OCI-LY1 (cell line): ENCODE data around the gene RSRP1.

Experiments
- H2AFZ ChIP-seq: fragments of 200-600 bp; sonication (generic), shearing (Covaris generic); 2 replicates; pipeline ENCODE4 v1.6.0; 2014; ENCODE audit warnings: antibody characterized with exemption, mild to moderate bottlenecking, low read length
- H3F3A ChIP-seq: fragments of 200-600 bp; sonication (generic), shearing (Covaris generic); 2 replicates; pipeline ENCODE4 v1.6.0; 2014; ENCODE audit warnings: mild to moderate bottlenecking, antibody characterized with exemption, low read length, moderate library complexity; ENCODE audit not compliant: insufficient read depth
- H3K27ac ChIP-seq: fragments of 200-600 bp; sonication (generic); 2 replicates; pipeline ENCODE4 v1.5.1; 2014; ENCODE audit warnings: low read length, mixed run types, mild to moderate bottlenecking, low read depth; ENCODE audit not compliant: poor library complexity, severe bottlenecking
- H3K27me3 ChIP-seq: fragments of 200-600 bp; sonication (generic); 2 replicates; pipeline ENCODE4 v1.6.0; 2014; ENCODE audit warnings: antibody characterized with exemption, mild to moderate bottlenecking, low read length, moderate library complexity; ENCODE audit not compliant: insufficient read depth
- H3K36me3 ChIP-seq: fragments of 200-600 bp; sonication (generic); 2 replicates; pipeline ENCODE4 v1.6.1; 2014; ENCODE audit warnings: mild to moderate bottlenecking, antibody characterized with exemption, low read length, moderate library complexity, mixed read lengths; ENCODE audit not compliant: insufficient read depth
- H3K4me1 ChIP-seq: fragments of 200-600 bp; sonication (generic); 2 replicates; pipeline ENCODE4 v1.5.1; 2014; ENCODE audit warnings: mild to moderate bottlenecking, low read length, moderate library complexity; ENCODE audit not compliant: insufficient read depth, severe bottlenecking
- H3K4me2 ChIP-seq: fragments of 200-600 bp; sonication (generic), shearing (Covaris generic); 2 replicates; pipeline ENCODE4 v1.6.1; 2014; ENCODE audit warnings: low read length
- H3K4me3 ChIP-seq: fragments of 200-600 bp; sonication (generic); 2 replicates; pipeline ENCODE4 v1.5.1; 2014; ENCODE audit warnings: low read length, low read depth, mild to moderate bottlenecking, mixed read lengths; ENCODE audit not compliant: poor library complexity, severe bottlenecking
- H3K79me2 ChIP-seq: fragments of 200-600 bp; shearing (Covaris generic); 2 replicates; pipeline ENCODE4 v1.6.1; 2016; ENCODE audit warnings: mixed run types, low read length, mixed read lengths; ENCODE audit not compliant: insufficient read depth
- H3K9ac ChIP-seq: fragments of 200-600 bp; sonication (generic), shearing (Covaris generic); 2 replicates; pipeline ENCODE4 v1.6.1; 2014; ENCODE audit warnings: mild to moderate bottlenecking, low read length, mixed read lengths
- H3K9me2 ChIP-seq: fragments of 200-600 bp; sonication (generic), shearing (Covaris generic); 2 replicates; pipeline ENCODE4 v1.6.1; 2014; ENCODE audit warnings: low read depth, mild to moderate bottlenecking, low read length, mixed read lengths
- H3K9me3 ChIP-seq: fragments of 200-600 bp; shearing (Covaris generic); 2 replicates; pipeline ENCODE4 v1.6.1; 2014; ENCODE audit warnings: low read length, mixed read lengths
- H4K20me1 ChIP-seq: fragments of 200-600 bp; sonication (generic), shearing (Covaris generic); 2 replicates; pipeline ENCODE4 v1.6.0; 2016; ENCODE audit warnings: mild to moderate bottlenecking, low read length; ENCODE audit not compliant: insufficient read depth
- CTCF ChIP-seq: fragments of 200-600 bp; sonication (generic), shearing (Covaris generic); IDR thresholded peaks from 2 replicates; pipeline ENCODE4 v1.5.1; 2017; ENCODE audit warnings: mild to moderate bottlenecking, antibody characterized with exemption, low read length, moderate library complexity, mixed read lengths
- EZH2 ChIP-seq: fragments of 200-600 bp; sonication (generic), shearing (Covaris generic); IDR thresholded peaks from 2 replicates; pipeline ENCODE4 v1.8.0; 2017; ENCODE audit warnings: borderline replicate concordance, mixed run types, mild to moderate bottlenecking, antibody characterized with exemption, low read length, moderate library complexity, mixed read lengths

The RSRP1 gene

GRCh38 chr1:25196830-25197229 lies 50.4 kb downstream of the RSRP1 start:
- H2AFZ ChIP-seq, result no peak overlapping the region
- no peak overlapping the region for H3K9ac ChIP-seq
- no peak overlapping the region for H3K27ac ChIP-seq
- H3K79me2 ChIP-seq, result no peaks in the 10 kb centered on the region
- TF ChIP-seq CTCF, result no peak
- TF ChIP-seq EZH2, result no peak
- no peaks in the 10 kb centered on the region for H3K4me1 ChIP-seq
- no peaks in the 10 kb centered on the region for H4K20me1 ChIP-seq
- peaks cover 14% of the 10 kb centered on the region for H3K27me3 ChIP-seq
- H3K9me3 ChIP-seq, result no peaks in the 10 kb centered on the region
- H3K36me3 ChIP-seq, result no peaks in the 10 kb centered on the region
- H3K4me3 ChIP-seq, result no peak overlapping the region
- no peaks in the 10 kb centered on the region for H3F3A ChIP-seq
- H3K4me2 ChIP-seq, result no peak overlapping the region
- no peaks in the 10 kb centered on the region for H3K9me2 ChIP-seq

- no peaks in the 10 kb centered on the region for H3F3A ChIP-seq
- H3K27ac ChIP-seq, result no peak overlapping the region
- H3K79me2 ChIP-seq, result no peaks in the 10 kb centered on the region
- H4K20me1 ChIP-seq, result no peaks in the 10 kb centered on the region
- H3K9me2 ChIP-seq, result no peaks in the 10 kb centered on the region
- no peaks in the 10 kb centered on the region for H3K4me1 ChIP-seq
- H3K4me2 ChIP-seq, result no peak overlapping the region
- TF ChIP-seq EZH2 (no peak), CTCF (no peak)
- H3K36me3 ChIP-seq, result no peaks in the 10 kb centered on the region
- no peak overlapping the region for H3K4me3 ChIP-seq
- peaks cover 6% of the 10 kb centered on the region for H3K27me3 ChIP-seq
- no peak overlapping the region for H2AFZ ChIP-seq
- no peaks in the 10 kb centered on the region for H3K9me3 ChIP-seq
- no peak overlapping the region for H3K9ac ChIP-seq
These were observed 51.4 kb downstream of the RSRP1 start for GRCh38 chr1:25195835-25196234.

GRCh38 chr1:25194572-25195020 lies 52.7 kb downstream of the RSRP1 start:
- Histone ChIP-seq H3K9ac (no peak overlapping the region), H3K36me3 (no peaks in the 10 kb centered on the region), H3K4me2 (no peak overlapping the region), H3K27ac (no peak overlapping the region), H3K4me1 (no peaks in the 10 kb centered on the region), H2AFZ (no peak overlapping the region), H3K9me2 (no peaks in the 10 kb centered on the region), H3K27me3 (no peaks in the 10 kb centered on the region; the same call in 1 of the 2 replicates), H3F3A (no peaks in the 10 kb centered on the region), H3K9me3 (no peaks in the 10 kb centered on the region), H4K20me1 (no peaks in the 10 kb centered on the region), H3K79me2 (no peaks in the 10 kb centered on the region), H3K4me3 (no peak overlapping the region)
- TF ChIP-seq CTCF (no peak), EZH2 (no peak)
